Endometrial microvascular endothelial cells (primary cell): Measurements from ENCODE around the gene VSTM5. TPM values are rescaled to one million over a fixed set of nuclear protein-coding genes. Genes with fewer than 3 reads are reported as not detected.
"Not testable (repeated sequence)": the region's sequence is repeated elsewhere in the genome, so short reads cannot be mapped to it uniquely, and the experiment has no call there.

Experiments used
- in situ Hi-C: cut with HindIII; loops from 2 replicates; pipeline ENCODE4 v1.10.0; 2017; ENCODE audit warnings: low sequenced_read_pairs, low pct_unique_long_range_greater_than_20kb; ENCODE audit errors: inconsistent ontology term
- total RNA-seq: library from RNA; depleted of rRNA; stranded (reverse); fragments of >200 nt; gene quantifications from one replicate; pipeline ENCODE4 v1.2.3, GENCODE V29; 2015; ENCODE audit errors: inconsistent ontology term

The VSTM5 gene
- not detected for total RNA-seq

- in situ Hi-C loops = no loop called here
These were observed at the start of gene VSTM5 for GRCh38 chr11:93850594-93851018. Gene VSTM5, minus strand, starts transcription at chr11:93850618. Its CDS starts 116 bp downstream, at chr11:93850502.

GRCh38 chr11:93895106-93895862 lies 44.9 kb upstream of the VSTM5 start:
- in situ Hi-C loops = no loop called here

- in situ Hi-C loops = no loop called here
These were observed 40.1 kb upstream of the VSTM5 start for GRCh38 chr11:93890391-93891051.

- in situ Hi-C loops = no loop called here
These were observed 36.7 kb upstream of the VSTM5 start for GRCh38 chr11:93887111-93887510.

- in situ Hi-C loops = not testable (repeated sequence)
These were observed 28.7 kb upstream of the VSTM5 start for GRCh38 chr11:93879114-93879513.

- in situ Hi-C loops = no loop called here
These were observed 25.2 kb upstream of the VSTM5 start for GRCh38 chr11:93875637-93876036.

GRCh38 chr11:93871526-93871925 lies 21.1 kb upstream of the VSTM5 start:
- in situ Hi-C loops = no loop called here

GRCh38 chr11:93870616-93871015 lies 20.2 kb upstream of the VSTM5 start:
- in situ Hi-C loops = no loop called here

GRCh38 chr11:93869830-93870229 lies 19.4 kb upstream of the VSTM5 start:
- in situ Hi-C loops = no loop called here

GRCh38 chr11:93868404-93868803 lies 18.0 kb upstream of the VSTM5 start:
- in situ Hi-C loops = not testable (repeated sequence)

- in situ Hi-C loops = no loop called here
These were observed 11.4 kb upstream of the VSTM5 start for GRCh38 chr11:93861808-93862207.

- in situ Hi-C loops = no loop called here
These were observed 7.8 kb upstream of the VSTM5 start for GRCh38 chr11:93858121-93858775.

- in situ Hi-C loops = no loop called here
These were observed 7.1 kb upstream of the VSTM5 start for GRCh38 chr11:93857413-93858120.

GRCh38 chr11:93852242-93852641 lies 1.8 kb upstream of the VSTM5 start:
- in situ Hi-C loops = no loop called here

- in situ Hi-C loops = no loop called here
These were observed 446 bp downstream of the VSTM5 start for GRCh38 chr11:93849751-93850593.

GRCh38 chr11:93849201-93849600 lies 1.2 kb downstream of the VSTM5 start:
- in situ Hi-C loops = no loop called here

- in situ Hi-C loops = no loop called here
These were observed 4.0 kb downstream of the VSTM5 start for GRCh38 chr11:93846411-93846810.
